ENCODE measurements around the gene ZIC1. TPM values are rescaled to one million over a fixed set of nuclear protein-coding genes. Genes with fewer than 3 reads are reported as not detected.

The ZIC1 gene
- total RNA-seq, 4 donors from 2014 or later, result not detected

DNA sequence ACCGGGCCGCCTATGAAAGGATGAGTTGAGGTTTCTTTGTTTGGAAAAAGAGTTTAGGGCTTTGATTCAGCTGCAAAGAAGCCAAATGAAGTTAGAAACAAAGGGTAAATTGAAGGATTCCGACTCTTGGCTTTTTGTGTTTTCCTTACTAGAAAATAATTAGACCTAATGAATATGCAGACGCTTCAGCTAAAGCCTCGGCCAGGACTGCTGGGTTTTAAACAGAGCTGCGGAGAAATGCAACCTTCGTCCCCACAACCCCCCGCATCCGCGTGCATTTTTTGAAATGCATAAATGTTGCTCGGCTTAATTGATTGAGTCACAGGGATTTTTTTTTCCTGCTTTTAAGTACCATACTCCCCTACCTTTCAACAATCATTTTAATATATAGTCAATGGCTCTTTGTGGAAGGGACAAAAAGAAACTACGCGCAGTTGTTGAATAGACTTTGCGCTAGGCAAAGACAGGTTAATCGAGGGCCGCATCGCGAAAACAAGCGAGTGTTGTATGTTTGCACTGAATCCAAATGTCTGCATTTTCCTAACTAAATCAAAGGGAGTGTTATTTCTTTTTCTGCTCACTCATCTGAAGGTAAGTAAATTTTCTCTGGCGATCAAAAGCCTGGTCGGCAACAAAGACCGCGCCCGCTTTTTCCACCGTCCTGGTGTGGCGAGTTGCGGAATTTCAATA lies 1.5 kb upstream of the ZIC1 start:
- 13 to 18% methylated on average over 27 of the region's 27 CpGs for WGBS, 2 donors
- Histone ChIP-seq H3K27me3 (peaks cover 14 to 100% of the 10 kb centered on the region in 2 donors), H3K4me3 (no peak overlapping the region), H3K36me3 (no peaks in the 10 kb centered on the region), H3K9me3 (peaks cover 0 to 11% (median 0%) of the 10 kb centered on the region in 4 donors), H3K27ac (no peak overlapping the region), H3K4me1 (peaks cover 0 to 70% (median 17%) of the 10 kb centered on the region in 4 donors)
- no peak for DNase-seq (ENCODE audit: low spot score in 2 of 2)
- TF ChIP-seq, protein P1, sequence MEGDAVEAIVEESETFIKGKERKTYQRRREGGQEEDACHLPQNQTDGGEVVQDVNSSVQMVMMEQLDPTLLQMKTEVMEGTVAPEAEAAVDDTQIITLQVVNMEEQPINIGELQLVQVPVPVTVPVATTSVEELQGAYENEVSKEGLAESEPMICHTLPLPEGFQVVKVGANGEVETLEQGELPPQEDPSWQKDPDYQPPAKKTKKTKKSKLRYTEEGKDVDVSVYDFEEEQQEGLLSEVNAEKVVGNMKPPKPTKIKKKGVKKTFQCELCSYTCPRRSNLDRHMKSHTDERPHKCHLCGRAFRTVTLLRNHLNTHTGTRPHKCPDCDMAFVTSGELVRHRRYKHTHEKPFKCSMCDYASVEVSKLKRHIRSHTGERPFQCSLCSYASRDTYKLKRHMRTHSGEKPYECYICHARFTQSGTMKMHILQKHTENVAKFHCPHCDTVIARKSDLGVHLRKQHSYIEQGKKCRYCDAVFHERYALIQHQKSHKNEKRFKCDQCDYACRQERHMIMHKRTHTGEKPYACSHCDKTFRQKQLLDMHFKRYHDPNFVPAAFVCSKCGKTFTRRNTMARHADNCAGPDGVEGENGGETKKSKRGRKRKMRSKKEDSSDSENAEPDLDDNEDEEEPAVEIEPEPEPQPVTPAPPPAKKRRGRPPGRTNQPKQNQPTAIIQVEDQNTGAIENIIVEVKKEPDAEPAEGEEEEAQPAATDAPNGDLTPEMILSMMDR (IDR thresholded peaks at IDR 0.05), result no peak
- no peak for TF ChIP-seq POLR2A (IDR thresholded peaks at IDR 0.05)

DNA sequence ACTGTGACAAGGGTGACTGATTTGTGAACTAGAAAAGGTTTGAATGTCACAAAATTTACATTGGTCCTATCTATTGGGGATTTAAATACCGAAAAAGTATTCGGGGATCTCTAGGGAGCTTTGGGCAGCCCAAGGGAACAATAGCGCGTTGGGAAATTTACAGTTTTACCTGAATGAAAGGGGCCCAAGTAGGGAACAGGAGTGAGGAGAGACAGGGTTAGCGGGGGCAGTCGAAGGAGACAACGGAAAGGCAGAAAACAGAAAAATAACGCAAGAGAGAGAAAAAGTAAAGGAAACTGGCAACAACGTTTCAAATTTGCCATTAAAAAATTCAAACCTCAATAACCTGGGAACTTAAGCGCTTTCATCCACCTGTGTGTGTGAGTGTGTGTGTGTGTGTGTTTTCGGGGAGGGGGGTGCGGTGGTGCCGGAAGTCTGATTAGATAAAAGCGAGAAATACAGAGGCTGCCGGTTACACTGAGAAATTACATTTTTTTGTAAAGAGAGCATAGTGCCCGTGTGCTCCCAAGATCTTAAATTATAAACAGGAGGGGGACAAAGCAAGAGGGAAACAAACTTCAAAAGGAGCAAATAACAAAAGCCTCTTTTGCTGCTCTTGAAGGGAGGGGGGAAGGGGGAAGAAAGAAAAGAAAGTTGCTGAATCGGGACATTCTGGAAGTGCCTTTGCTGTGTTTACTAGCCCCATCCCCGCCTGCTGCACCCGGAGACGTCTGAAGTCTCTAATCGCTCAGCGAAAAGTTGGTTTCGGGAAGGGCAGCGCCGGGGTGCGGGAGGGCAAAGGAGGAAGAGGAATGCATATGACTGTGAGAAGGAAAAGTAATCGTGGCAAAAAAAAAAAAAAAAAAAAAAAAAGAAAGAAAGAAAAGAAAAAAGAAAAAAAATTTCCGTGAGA lies 721 bp upstream of the ZIC1 start:
- Histone ChIP-seq H3K4me1 (peaks cover 0 to 78% (median 22%) of the 10 kb centered on the region in 4 donors), H3K27me3 (peaks cover 15 to 100% of the 10 kb centered on the region in 2 donors), H3K4me3 (no peak overlapping the region), H3K36me3 (no peaks in the 10 kb centered on the region), H3K27ac (no peak overlapping the region), H3K9me3 (peaks cover 0 to 11% (median 0%) of the 10 kb centered on the region in 4 donors)
- no peak for DNase-seq (ENCODE audit: low spot score in 2 of 2)
- TF ChIP-seq EP300 (IDR thresholded peaks at IDR 0.05) (no peak), POLR2A (IDR thresholded peaks at IDR 0.05) (no peak)
- TF ChIP-seq, protein P1 (IDR thresholded peaks at IDR 0.05), result no peak
- 13 to 15% methylated on average over 28 of the region's 28 CpGs for WGBS, 2 donors

DNA sequence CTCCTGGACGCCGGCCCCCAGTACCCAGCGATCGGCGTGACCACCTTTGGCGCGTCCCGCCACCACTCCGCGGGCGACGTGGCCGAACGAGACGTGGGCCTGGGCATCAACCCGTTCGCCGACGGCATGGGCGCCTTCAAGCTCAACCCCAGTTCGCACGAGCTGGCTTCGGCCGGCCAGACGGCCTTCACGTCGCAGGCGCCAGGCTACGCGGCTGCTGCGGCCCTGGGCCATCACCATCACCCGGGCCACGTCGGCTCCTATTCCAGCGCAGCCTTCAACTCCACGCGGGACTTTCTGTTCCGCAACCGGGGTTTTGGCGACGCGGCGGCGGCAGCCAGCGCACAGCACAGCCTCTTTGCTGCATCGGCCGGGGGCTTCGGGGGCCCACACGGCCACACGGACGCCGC lies 956 bp downstream of the ZIC1 start:
- 5 to 7% methylated on average over 17 to 43 of the region's 52 CpGs for WGBS, 2 donors
- H3K9me3 ChIP-seq, result peaks cover 0 to 19% (median 0%) of the 10 kb centered on the region in 4 donors
- H3K27me3 ChIP-seq, result peaks cover 15 to 100% of the 10 kb centered on the region in 2 donors
- no peaks in the 10 kb centered on the region for H3K36me3 ChIP-seq
- peak overlapping the region; percentile 1 to 45 (median 18) for H3K4me3 ChIP-seq
- no peak for DNase-seq (ENCODE audit: low spot score in 2 of 2)
- no peak overlapping the region for H3K27ac ChIP-seq
- no peak for TF ChIP-seq POLR2A (IDR thresholded peaks at IDR 0.05)
- peaks cover 0 to 80% (median 24%) of the 10 kb centered on the region in 4 donors for H3K4me1 ChIP-seq

DNA sequence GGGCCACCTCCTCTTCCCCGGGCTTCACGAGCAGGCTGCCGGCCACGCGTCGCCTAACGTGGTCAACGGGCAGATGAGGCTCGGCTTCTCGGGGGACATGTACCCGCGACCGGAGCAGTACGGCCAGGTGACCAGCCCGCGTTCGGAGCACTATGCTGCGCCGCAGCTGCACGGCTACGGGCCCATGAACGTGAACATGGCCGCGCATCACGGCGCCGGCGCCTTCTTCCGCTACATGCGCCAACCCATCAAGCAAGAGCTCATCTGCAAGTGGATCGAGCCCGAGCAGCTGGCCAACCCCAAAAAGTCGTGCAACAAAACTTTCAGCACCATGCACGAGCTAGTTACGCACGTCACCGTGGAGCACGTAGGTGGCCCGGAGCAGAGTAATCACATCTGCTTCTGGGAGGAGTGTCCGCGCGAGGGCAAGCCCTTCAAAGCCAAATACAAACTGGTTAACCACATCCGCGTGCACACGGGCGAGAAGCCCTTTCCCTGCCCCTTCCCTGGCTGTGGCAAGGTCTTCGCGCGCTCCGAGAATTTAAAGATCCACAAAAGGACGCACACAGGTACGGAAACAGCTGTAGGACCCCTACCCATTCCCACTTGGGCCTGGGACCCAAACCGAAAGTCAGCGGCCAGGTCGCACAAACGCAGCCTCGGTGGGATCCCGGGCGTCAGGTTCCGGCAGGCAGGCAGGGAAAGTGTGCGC lies 1.5 kb downstream of the ZIC1 start:
- H3K36me3 ChIP-seq, result no peaks in the 10 kb centered on the region
- WGBS, 2 donors, result 3 to 6% methylated on average over 40 to 47 of the region's 61 CpGs
- H3K9me3 ChIP-seq, result peaks cover 0 to 25% (median under 1%) of the 10 kb centered on the region in 4 donors
- H3K4me3 ChIP-seq, result peak overlapping the region; percentile 1 to 45 (median 18)
- peaks cover 0 to 77% (median 24%) of the 10 kb centered on the region in 4 donors for H3K4me1 ChIP-seq
- H3K27ac ChIP-seq, result no peak overlapping the region
- peaks cover 15 to 100% of the 10 kb centered on the region in 2 donors for H3K27me3 ChIP-seq
- TF ChIP-seq EP300 (IDR thresholded peaks at IDR 0.05) (no peak), POLR2A (IDR thresholded peaks at IDR 0.05) (no peak)
- TF ChIP-seq, protein P1 (IDR thresholded peaks at IDR 0.05), result no peak
- no peak for DNase-seq (ENCODE audit: low spot score in 2 of 2)

DNA sequence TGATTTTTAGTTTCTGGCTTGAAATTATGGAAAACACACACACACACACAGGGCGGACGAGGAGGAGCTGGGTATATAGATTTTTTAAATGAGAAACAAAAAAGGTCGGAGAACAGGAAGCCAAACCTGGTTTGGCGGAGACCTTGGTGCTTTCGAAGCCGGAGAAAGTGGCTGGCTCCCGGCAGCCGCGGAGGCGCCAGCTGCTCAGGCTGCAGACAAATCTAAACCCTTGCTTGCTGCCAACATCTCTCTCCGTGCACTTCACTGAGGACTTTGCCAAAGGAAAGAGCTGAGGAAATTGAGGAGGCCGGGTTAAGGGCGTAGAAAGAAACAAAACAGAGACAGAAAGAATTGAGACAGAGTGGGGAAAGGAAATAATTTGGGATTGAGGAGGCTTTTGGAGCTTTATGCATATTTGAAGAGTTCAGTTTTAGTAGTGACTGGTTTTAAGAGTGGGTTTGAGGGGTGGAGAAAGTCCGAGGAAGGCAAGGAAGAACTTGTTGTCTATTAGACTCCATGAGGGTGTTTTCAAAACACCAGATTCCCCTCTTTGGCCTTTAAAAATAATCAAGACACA lies 2.2 kb downstream of the ZIC1 start:
- H3K9me3 ChIP-seq, result peaks cover 0 to 28% (median 2%) of the 10 kb centered on the region in 4 donors
- WGBS, 2 donors, result 7 to 8% methylated on average over 14 of the region's 14 CpGs
- H3K4me3 ChIP-seq, result peak overlapping the region in 3 of 4 donors; percentile 3 to 45 (median 34)
- peaks cover 0 to 75% (median 24%) of the 10 kb centered on the region in 4 donors for H3K4me1 ChIP-seq
- TF ChIP-seq EP300 (IDR thresholded peaks at IDR 0.05) (peak in 1 of 2 donors; percentile 29), POLR2A (IDR thresholded peaks at IDR 0.05) (no peak)
- peaks cover 15 to 100% of the 10 kb centered on the region in 2 donors for H3K27me3 ChIP-seq
- no peaks in the 10 kb centered on the region for H3K36me3 ChIP-seq
- H3K27ac ChIP-seq, result no peak overlapping the region
- DNase-seq (ENCODE audit: low spot score in 2 of 2), result no peak

Measured in tibial nerve (tissue), 4 donors.